GM21717 (cell line): ENCODE data around the gene MRPS26.
"Not testable (repeated sequence)": the region's sequence is repeated elsewhere in the genome, so short reads cannot be mapped to it uniquely, and the experiment has no call there.

Experiments used
- ATAC-seq: cut with Tn5 transposase; IDR thresholded peaks from one replicate; pipeline ENCODE4 v1.9.1; 2021; ENCODE audit warnings: mild to moderate bottlenecking, moderate library complexity; ENCODE audit not compliant: unreplicated experiment

Gene MRPS26

GRCh38 chr20:3045816-3046676 lies at the start of gene MRPS26:
Gene MRPS26, plus strand, starts transcription at chr20:3046052. Its CDS starts 17 bp downstream, at chr20:3046069.
- ATAC-seq: peak; percentile 81

GRCh38 chr20:2998728-2999127 lies 47.1 kb upstream of the MRPS26 start:
- ATAC-seq: no peak

- no peak for ATAC-seq
Observed at GRCh38 chr20:3000852-3001523, 44.9 kb upstream of the MRPS26 start.

- ATAC-seq: no peak
Observed at GRCh38 chr20:3003416-3003815, 42.4 kb upstream of the MRPS26 start.

- ATAC-seq: no peak
Observed at GRCh38 chr20:3010985-3011723, 34.7 kb upstream of the MRPS26 start.

GRCh38 chr20:3011752-3012151 lies 34.1 kb upstream of the MRPS26 start:
- no peak for ATAC-seq

GRCh38 chr20:3013771-3014170 lies 32.1 kb upstream of the MRPS26 start:
- no peak for ATAC-seq

- ATAC-seq: no peak
Observed at GRCh38 chr20:3014179-3014578, 31.7 kb upstream of the MRPS26 start.

- ATAC-seq: no peak
Observed at GRCh38 chr20:3014662-3015061, 31.2 kb upstream of the MRPS26 start.

GRCh38 chr20:3015302-3015701 lies 30.6 kb upstream of the MRPS26 start:
- ATAC-seq: not testable (repeated sequence)

- ATAC-seq: no peak
Observed at GRCh38 chr20:3021327-3021726, 24.5 kb upstream of the MRPS26 start.

GRCh38 chr20:3021777-3022176 lies 24.1 kb upstream of the MRPS26 start:
- no peak for ATAC-seq

GRCh38 chr20:3022559-3023490 lies 23.0 kb upstream of the MRPS26 start:
- not testable (repeated sequence) for ATAC-seq

GRCh38 chr20:3027987-3028386 lies 17.9 kb upstream of the MRPS26 start:
- no peak for ATAC-seq

GRCh38 chr20:3031524-3032147 lies 14.2 kb upstream of the MRPS26 start:
- no peak for ATAC-seq

- ATAC-seq: no peak
Observed at GRCh38 chr20:3032624-3033023, 13.2 kb upstream of the MRPS26 start.

- ATAC-seq: no peak
Observed at GRCh38 chr20:3037654-3038053, 8.2 kb upstream of the MRPS26 start.

- ATAC-seq: no peak
Observed at GRCh38 chr20:3038454-3038853, 7.4 kb upstream of the MRPS26 start.

- ATAC-seq: no peak
Observed at GRCh38 chr20:3039426-3039825, 6.4 kb upstream of the MRPS26 start.

GRCh38 chr20:3040086-3040485 lies 5.8 kb upstream of the MRPS26 start:
- no peak for ATAC-seq
